ENCODE measurements around the gene CAMK2A. TPM values are rescaled to one million over a fixed set of nuclear protein-coding genes. Genes with fewer than 3 reads are reported as not detected.

CAMK2A gene
- total RNA-seq, 1 donor from 2014 or later = 1.1 TPM

- H3K27ac Mint-ChIP-seq (ENCODE audit: unreplicated experiment) = no peak overlapping the region
- TF ChIP-seq CTCF (IDR thresholded peaks at IDR 0.05; ENCODE audit: unreplicated experiment) = no peak
- no peak for DNase-seq (ENCODE audit: low spot score)
- no peaks in the 10 kb centered on the region for H3K9me3 Mint-ChIP-seq (ENCODE audit: unreplicated experiment)
- H3K4me3 Mint-ChIP-seq (ENCODE audit: unreplicated experiment) = no peak overlapping the region
- H3K36me3 Mint-ChIP-seq (ENCODE audit: low read depth, unreplicated experiment) = no peaks in the 10 kb centered on the region
- no peaks in the 10 kb centered on the region for H3K4me1 Mint-ChIP-seq (ENCODE audit: unreplicated experiment)
- H3K27me3 Mint-ChIP-seq (ENCODE audit: unreplicated experiment) = peaks cover 5% of the 10 kb centered on the region
Observed at GRCh38 chr5:150262502-150262901, 27.1 kb downstream of the CAMK2A start.

- peaks cover 6% of the 10 kb centered on the region for H3K4me1 Mint-ChIP-seq (ENCODE audit: unreplicated experiment)
- no peak for TF ChIP-seq CTCF (IDR thresholded peaks at IDR 0.05; ENCODE audit: unreplicated experiment)
- H3K9me3 Mint-ChIP-seq (ENCODE audit: unreplicated experiment) = no peaks in the 10 kb centered on the region
- peaks cover 8% of the 10 kb centered on the region for H3K27me3 Mint-ChIP-seq (ENCODE audit: unreplicated experiment)
- no peak for DNase-seq (ENCODE audit: low spot score)
- H3K36me3 Mint-ChIP-seq (ENCODE audit: low read depth, unreplicated experiment) = no peaks in the 10 kb centered on the region
- H3K27ac Mint-ChIP-seq (ENCODE audit: unreplicated experiment) = no peak overlapping the region
- H3K4me3 Mint-ChIP-seq (ENCODE audit: unreplicated experiment) = no peak overlapping the region
Observed at GRCh38 chr5:150261231-150261630, 28.3 kb downstream of the CAMK2A start.

GRCh38 chr5:150258130-150258529, 31.4 kb downstream of the CAMK2A start:
- H3K27me3 Mint-ChIP-seq (ENCODE audit: unreplicated experiment) = peaks cover 7% of the 10 kb centered on the region
- no peak overlapping the region for H3K4me3 Mint-ChIP-seq (ENCODE audit: unreplicated experiment)
- no peaks in the 10 kb centered on the region for H3K9me3 Mint-ChIP-seq (ENCODE audit: unreplicated experiment)
- H3K27ac Mint-ChIP-seq (ENCODE audit: unreplicated experiment) = no peak overlapping the region
- H3K36me3 Mint-ChIP-seq (ENCODE audit: low read depth, unreplicated experiment) = no peaks in the 10 kb centered on the region
- H3K4me1 Mint-ChIP-seq (ENCODE audit: unreplicated experiment) = peaks cover 11% of the 10 kb centered on the region
- DNase-seq (ENCODE audit: low spot score) = no peak
- no peak for TF ChIP-seq CTCF (IDR thresholded peaks at IDR 0.05; ENCODE audit: unreplicated experiment)

- DNase-seq (ENCODE audit: low spot score) = no peak
- peaks cover 11% of the 10 kb centered on the region for H3K4me1 Mint-ChIP-seq (ENCODE audit: unreplicated experiment)
- no peak overlapping the region for H3K4me3 Mint-ChIP-seq (ENCODE audit: unreplicated experiment)
- H3K27me3 Mint-ChIP-seq (ENCODE audit: unreplicated experiment) = peaks cover 7% of the 10 kb centered on the region
- no peak overlapping the region for H3K27ac Mint-ChIP-seq (ENCODE audit: unreplicated experiment)
- TF ChIP-seq CTCF (IDR thresholded peaks at IDR 0.05; ENCODE audit: unreplicated experiment) = no peak
- H3K36me3 Mint-ChIP-seq (ENCODE audit: low read depth, unreplicated experiment) = no peaks in the 10 kb centered on the region
- no peaks in the 10 kb centered on the region for H3K9me3 Mint-ChIP-seq (ENCODE audit: unreplicated experiment)
Observed at GRCh38 chr5:150257424-150257823, 32.1 kb downstream of the CAMK2A start.

GRCh38 chr5:150256410-150257064, 33.0 kb downstream of the CAMK2A start:
- Mint-ChIP-seq H3K36me3 (ENCODE audit: low read depth, unreplicated experiment) (no peaks in the 10 kb centered on the region), H3K27ac (ENCODE audit: unreplicated experiment) (peak overlapping the region; percentile 67), H3K4me3 (ENCODE audit: unreplicated experiment) (peak overlapping the region; percentile 66), H3K4me1 (ENCODE audit: unreplicated experiment) (peaks cover 11% of the 10 kb centered on the region), H3K27me3 (ENCODE audit: unreplicated experiment) (peaks cover 5% of the 10 kb centered on the region), H3K9me3 (ENCODE audit: unreplicated experiment) (no peaks in the 10 kb centered on the region)
- TF ChIP-seq CTCF (IDR thresholded peaks at IDR 0.05; ENCODE audit: unreplicated experiment) = no peak
- peak; percentile 66 for DNase-seq (ENCODE audit: low spot score)
